ENCODE measurements around the gene MYH10.

GRCh38 chr17:8466873-8467272, 163.7 kb downstream of the MYH10 start:
- no peak for TF ChIP-seq RXRA (IDR thresholded peaks at IDR 0.05)
- TF ChIP-seq CTCF (IDR thresholded peaks at IDR 0.05; ENCODE audit: low read depth, low read length, missing input control): no peak
- TF ChIP-seq RAD21 (IDR thresholded peaks at IDR 0.05): no peak
- no peak for TF ChIP-seq REST (IDR thresholded peaks at IDR 0.05)
- TF ChIP-seq MAX (IDR thresholded peaks at IDR 0.05): no peak

Data from liver (tissue), 3 donors.